Astrocyte (in vitro differentiated cells and primary cell): Measurements from ENCODE around the gene DOCK2. TPM values are rescaled to one million over a fixed set of nuclear protein-coding genes. Genes with fewer than 3 reads are reported as not detected.

Experiments
- DNase-seq: peaks from one replicate; pipeline ENCODE4 v3.0.0-alpha.2; 2010; ENCODE audit warnings: low read depth
- FAIRE-seq: peaks from 2 replicates; lab custom pipeline; 2011; peaks lifted over from hg19 to GRCh38; lab: Jason Lieb, UNC
- H2AFZ ChIP-seq: 2 replicates; pipeline ENCODE4 v1.6.0; 2012; ENCODE audit warnings: low read depth, low read length, inconsistent platforms
- H3K27ac ChIP-seq: 2 replicates; pipeline ENCODE4 v1.5.1; 2011; ENCODE audit warnings: low read depth, low read length, inconsistent platforms
- H3K27me3 ChIP-seq: 2 replicates; pipeline ENCODE4 v1.6.0; 2011; ENCODE audit warnings: low read length, inconsistent platforms; ENCODE audit not compliant: insufficient read depth
- H3K36me3 ChIP-seq: 2 replicates; pipeline ENCODE4 v1.5.1; 2011; ENCODE audit warnings: low read length, inconsistent platforms; ENCODE audit not compliant: insufficient read depth
- H3K4me1 ChIP-seq: 2 replicates; pipeline ENCODE4 v1.5.1; 2011; ENCODE audit warnings: low read length, inconsistent platforms; ENCODE audit not compliant: insufficient read depth
- H3K4me2 ChIP-seq: 2 replicates; pipeline ENCODE4 v1.6.0; 2012; ENCODE audit warnings: low read length, inconsistent platforms
- H3K4me3 ChIP-seq: 2 replicates; pipeline ENCODE4 v1.5.1; 2011; ENCODE audit warnings: low read depth, mild to moderate bottlenecking, low read length, inconsistent platforms; ENCODE audit not compliant: insufficient read depth
- H3K79me2 ChIP-seq: 2 replicates; pipeline ENCODE4 v1.6.0; 2012; ENCODE audit warnings: mild to moderate bottlenecking, low read length, inconsistent platforms; ENCODE audit not compliant: insufficient read depth
- H3K9ac ChIP-seq: 2 replicates; pipeline ENCODE4 v1.6.0; 2012; ENCODE audit warnings: mild to moderate bottlenecking, low read length, inconsistent platforms
- H3K9me3 ChIP-seq: 2 replicates; pipeline ENCODE4 v1.5.1; 2012; ENCODE audit warnings: low read depth, mild to moderate bottlenecking, low read length, inconsistent platforms; ENCODE audit not compliant: insufficient read depth
- H4K20me1 ChIP-seq: 2 replicates; pipeline ENCODE4 v1.6.0; 2012; ENCODE audit warnings: low read length, inconsistent platforms; ENCODE audit not compliant: insufficient read depth
- H3K27ac Mint-ChIP-seq: one replicate; pipeline ENCODE4 v1.8.0; 2021; ENCODE audit warnings: mild to moderate bottlenecking, mixed read lengths; ENCODE audit not compliant: unreplicated experiment
- H3K27me3 Mint-ChIP-seq: one replicate; pipeline ENCODE4 v1.8.0; 2021; ENCODE audit warnings: low read depth, mixed read lengths; ENCODE audit not compliant: unreplicated experiment
- H3K36me3 Mint-ChIP-seq: one replicate; pipeline ENCODE4 v1.8.0; 2021; ENCODE audit warnings: low read depth, mixed read lengths; ENCODE audit not compliant: unreplicated experiment
- H3K4me1 Mint-ChIP-seq: one replicate; pipeline ENCODE4 v1.8.0; 2021; ENCODE audit warnings: low read depth, mixed read lengths; ENCODE audit not compliant: unreplicated experiment
- H3K4me3 Mint-ChIP-seq: one replicate; pipeline ENCODE4 v1.8.0; 2021; ENCODE audit warnings: mild to moderate bottlenecking, moderate library complexity, mixed read lengths; ENCODE audit not compliant: unreplicated experiment
- H3K9me3 Mint-ChIP-seq: one replicate; pipeline ENCODE4 v1.8.0; 2021; ENCODE audit warnings: mild to moderate bottlenecking, mixed read lengths; ENCODE audit not compliant: unreplicated experiment
- EZH2 ChIP-seq: IDR thresholded peaks from 2 replicates; pipeline ENCODE4 v1.6.1; 2012; ENCODE audit warnings: mild to moderate bottlenecking, low read length, inconsistent platforms; ENCODE audit not compliant: insufficient read depth
- total RNA-seq: library from RNA; stranded (reverse); gene quantifications from 2 replicates; pipeline ENCODE4 v1.2.1, GENCODE V29; 2021
- TF ChIP-seq, protein P1 (sequence below): IDR thresholded peaks from 2 replicates; pipeline ENCODE4 v1.5.1; 2011; ENCODE audit warnings: low read depth, mild to moderate bottlenecking, inconsistent platforms, low read length, moderate library complexity; ENCODE audit not compliant: insufficient read depth

The DOCK2 gene
- total RNA-seq, 1 donor from 2014 or later: 0.66 TPM

DNA sequence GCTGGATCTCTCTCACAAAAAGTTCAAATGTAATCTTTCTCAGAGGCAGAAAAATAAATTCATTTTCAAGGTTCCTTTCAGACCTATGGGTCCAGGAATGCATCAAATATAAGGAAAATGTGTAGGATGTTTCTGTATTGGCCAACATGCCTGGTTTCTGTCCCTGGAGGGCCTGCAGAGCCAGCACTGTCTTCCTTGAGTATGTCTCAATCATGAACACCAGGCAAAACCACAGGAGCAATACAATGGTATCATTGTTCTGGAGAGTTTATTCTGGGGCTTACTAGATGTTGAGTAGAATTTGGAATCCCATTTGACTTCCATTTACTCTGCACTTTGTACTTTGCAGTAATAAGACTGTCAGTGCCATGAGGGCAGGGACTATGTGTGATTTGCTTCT is 319.7 kb downstream of the DOCK2 start:
- Histone ChIP-seq H3K36me3 (no peaks in the 10 kb centered on the region), H3K4me2 (no peak overlapping the region), H3K4me1 (peaks cover 6% of the 10 kb centered on the region), H3K9ac (no peak overlapping the region), H3K27me3 (no peaks in the 10 kb centered on the region), H3K4me3 (no peak overlapping the region), H4K20me1 (peaks cover 10% of the 10 kb centered on the region), H3K9me3 (no peaks in the 10 kb centered on the region), H2AFZ (no peak overlapping the region), H3K27ac (no peak overlapping the region), H3K79me2 (peaks cover 72% of the 10 kb centered on the region)
- no peak for FAIRE-seq
- DNase-seq: no peak
- Mint-ChIP-seq H3K4me1 (peaks cover 5% of the 10 kb centered on the region), H3K4me3 (no peak overlapping the region), H3K27me3 (peaks cover 10% of the 10 kb centered on the region), H3K27ac (no peak overlapping the region), H3K36me3 (no peaks in the 10 kb centered on the region), H3K9me3 (no peaks in the 10 kb centered on the region)
- no peak for TF ChIP-seq EZH2
- TF ChIP-seq, protein P1, sequence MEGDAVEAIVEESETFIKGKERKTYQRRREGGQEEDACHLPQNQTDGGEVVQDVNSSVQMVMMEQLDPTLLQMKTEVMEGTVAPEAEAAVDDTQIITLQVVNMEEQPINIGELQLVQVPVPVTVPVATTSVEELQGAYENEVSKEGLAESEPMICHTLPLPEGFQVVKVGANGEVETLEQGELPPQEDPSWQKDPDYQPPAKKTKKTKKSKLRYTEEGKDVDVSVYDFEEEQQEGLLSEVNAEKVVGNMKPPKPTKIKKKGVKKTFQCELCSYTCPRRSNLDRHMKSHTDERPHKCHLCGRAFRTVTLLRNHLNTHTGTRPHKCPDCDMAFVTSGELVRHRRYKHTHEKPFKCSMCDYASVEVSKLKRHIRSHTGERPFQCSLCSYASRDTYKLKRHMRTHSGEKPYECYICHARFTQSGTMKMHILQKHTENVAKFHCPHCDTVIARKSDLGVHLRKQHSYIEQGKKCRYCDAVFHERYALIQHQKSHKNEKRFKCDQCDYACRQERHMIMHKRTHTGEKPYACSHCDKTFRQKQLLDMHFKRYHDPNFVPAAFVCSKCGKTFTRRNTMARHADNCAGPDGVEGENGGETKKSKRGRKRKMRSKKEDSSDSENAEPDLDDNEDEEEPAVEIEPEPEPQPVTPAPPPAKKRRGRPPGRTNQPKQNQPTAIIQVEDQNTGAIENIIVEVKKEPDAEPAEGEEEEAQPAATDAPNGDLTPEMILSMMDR: no peak

GRCh38 chr5:169958278-169958677 is 321.2 kb downstream of the DOCK2 start:
- H3K9me3 Mint-ChIP-seq: no peaks in the 10 kb centered on the region
- no peak overlapping the region for H3K4me3 Mint-ChIP-seq
- peaks cover 14% of the 10 kb centered on the region for H3K27me3 Mint-ChIP-seq
- Histone ChIP-seq H3K27ac (no peak overlapping the region), H3K9ac (no peak overlapping the region), H3K4me3 (no peak overlapping the region), H3K4me1 (peaks cover 5% of the 10 kb centered on the region), H2AFZ (no peak overlapping the region), H3K36me3 (peaks cover 5% of the 10 kb centered on the region), H3K79me2 (peaks cover 77% of the 10 kb centered on the region), H3K4me2 (no peak overlapping the region), H3K9me3 (no peaks in the 10 kb centered on the region), H4K20me1 (peaks cover 10% of the 10 kb centered on the region), H3K27me3 (no peaks in the 10 kb centered on the region)
- FAIRE-seq (no peak), DNase-seq (no peak)
- no peaks in the 10 kb centered on the region for H3K36me3 Mint-ChIP-seq
- peaks cover 3% of the 10 kb centered on the region for H3K4me1 Mint-ChIP-seq
- no peak overlapping the region for H3K27ac Mint-ChIP-seq
- TF ChIP-seq, protein P1: no peak
- TF ChIP-seq EZH2: no peak

GRCh38 chr5:169960659-169961058 is 323.6 kb downstream of the DOCK2 start:
- Mint-ChIP-seq H3K9me3 (no peaks in the 10 kb centered on the region), H3K27ac (no peak overlapping the region), H3K27me3 (peaks cover 14% of the 10 kb centered on the region), H3K4me1 (no peaks in the 10 kb centered on the region), H3K4me3 (no peak overlapping the region), H3K36me3 (no peaks in the 10 kb centered on the region)
- no peak for TF ChIP-seq EZH2
- TF ChIP-seq, protein P1: no peak
- Histone ChIP-seq H2AFZ (no peak overlapping the region), H3K27me3 (no peaks in the 10 kb centered on the region), H3K9ac (no peak overlapping the region), H3K27ac (no peak overlapping the region), H4K20me1 (peaks cover 13% of the 10 kb centered on the region), H3K4me1 (no peaks in the 10 kb centered on the region), H3K4me3 (no peak overlapping the region), H3K36me3 (peaks cover 13% of the 10 kb centered on the region), H3K4me2 (no peak overlapping the region), H3K9me3 (no peaks in the 10 kb centered on the region), H3K79me2 (peaks cover 82% of the 10 kb centered on the region)
- no peak for DNase-seq
- no peak for FAIRE-seq
